H9 (cell line): Measurements from ENCODE around the gene INPP5B. TPM values are rescaled to one million over a fixed set of nuclear protein-coding genes. Genes with fewer than 3 reads are reported as not detected.

Experiments used
- DNase-seq: peaks from one replicate; pipeline ENCODE4 v3.0.0-alpha.2; 2017
- H2AFZ ChIP-seq: one replicate; pipeline ENCODE4 v1.6.1; 2013; ENCODE audit warnings: mild to moderate bottlenecking, low read length, control low read depth, moderate library complexity
- H2AK5ac ChIP-seq: 2 replicates; pipeline ENCODE4 v1.6.1; 2013; ENCODE audit warnings: low read length, control low read depth, mixed read lengths; ENCODE audit not compliant: insufficient read length
- H2BK120ac ChIP-seq: one replicate; pipeline ENCODE4 v1.6.1; 2013; ENCODE audit warnings: low read depth, mild to moderate bottlenecking, low read length, control low read depth, inconsistent platforms; ENCODE audit not compliant: poor library complexity, severe bottlenecking
- H2BK12ac ChIP-seq: 2 replicates; pipeline ENCODE4 v1.6.1; 2013; ENCODE audit warnings: low read length, control low read depth, mixed read lengths, low read depth; ENCODE audit not compliant: insufficient read length
- H2BK15ac ChIP-seq: 2 replicates; pipeline ENCODE4 v1.6.1; 2013; ENCODE audit warnings: low read depth, low read length, control low read depth
- H2BK20ac ChIP-seq: one replicate; pipeline ENCODE4 v1.6.1; 2013; ENCODE audit warnings: low read depth, mild to moderate bottlenecking, low read length, control low read depth, inconsistent platforms; ENCODE audit not compliant: poor library complexity, severe bottlenecking
- H2BK5ac ChIP-seq: 2 replicates; pipeline ENCODE4 v1.6.1; 2013; ENCODE audit warnings: low read length, control low read depth, mixed read lengths; ENCODE audit not compliant: insufficient read length
- H3K14ac ChIP-seq: 2 replicates; pipeline ENCODE4 v1.6.1; 2013; ENCODE audit warnings: low read length, control low read depth; ENCODE audit not compliant: insufficient read depth
- H3K18ac ChIP-seq: 2 replicates; pipeline ENCODE4 v1.6.1; 2013; ENCODE audit warnings: low read depth, mild to moderate bottlenecking, mixed read lengths, low read length, control low read depth; ENCODE audit not compliant: insufficient read length
- H3K23ac ChIP-seq: 2 replicates; pipeline ENCODE4 v1.6.1; 2013; ENCODE audit warnings: low read length, control low read depth, mixed read lengths, low read depth; ENCODE audit not compliant: insufficient read length
- H3K23me2 ChIP-seq: 2 replicates; pipeline ENCODE4 v1.6.1; 2013; ENCODE audit warnings: low read depth, mild to moderate bottlenecking, mixed read lengths, low read length, control low read depth; ENCODE audit not compliant: insufficient read length, poor library complexity, severe bottlenecking
- H3K27ac ChIP-seq: 2 replicates; pipeline ENCODE4 v1.5.1; 2013; ENCODE audit warnings: low read length, control low read depth, mixed read lengths, low read depth; ENCODE audit not compliant: insufficient read length
- H3K27me3 ChIP-seq: 2 replicates; pipeline ENCODE4 v1.6.1; 2013; ENCODE audit warnings: low read length, control low read depth, inconsistent platforms; ENCODE audit not compliant: insufficient read depth
- H3K4ac ChIP-seq: 2 replicates; pipeline ENCODE4 v1.6.1; 2013; ENCODE audit warnings: low read depth, mild to moderate bottlenecking, control low read depth, inconsistent platforms, low read length, moderate library complexity
- H3K4me1 ChIP-seq: 2 replicates; pipeline ENCODE4 v1.6.1; 2013; ENCODE audit warnings: low read length, control low read depth, inconsistent platforms; ENCODE audit not compliant: insufficient read depth
- H3K4me2 ChIP-seq: 2 replicates; pipeline ENCODE4 v1.6.1; 2013; ENCODE audit warnings: low read length, control low read depth, mixed read lengths; ENCODE audit not compliant: insufficient read length, insufficient read depth
- H3K56ac ChIP-seq: 2 replicates; pipeline ENCODE4 v1.6.1; 2013; ENCODE audit warnings: low read depth, mild to moderate bottlenecking, mixed read lengths, low read length, control low read depth; ENCODE audit not compliant: insufficient read length
- H3K79me1 ChIP-seq: 2 replicates; pipeline ENCODE4 v1.6.1; 2013; ENCODE audit warnings: low read depth, mild to moderate bottlenecking, moderate library complexity, low read length, control low read depth, inconsistent platforms; ENCODE audit not compliant: insufficient read depth, poor library complexity, severe bottlenecking
- H3K79me2 ChIP-seq: 2 replicates; pipeline ENCODE4 v1.6.1; 2013; ENCODE audit warnings: low read length, control low read depth, inconsistent platforms; ENCODE audit not compliant: insufficient read depth
- H3K9ac ChIP-seq: 2 replicates; pipeline ENCODE4 v1.6.1; 2013; ENCODE audit warnings: low read length, control low read depth, mixed read lengths; ENCODE audit not compliant: insufficient read length; ENCODE audit errors: extremely low read depth
- H3K9me3 ChIP-seq: one replicate; pipeline ENCODE4 v1.6.1; 2013; ENCODE audit warnings: low read depth, low read length, inconsistent platforms; ENCODE audit not compliant: control insufficient read depth
- H3T11ph ChIP-seq: one replicate; pipeline ENCODE4 v1.6.1; 2013; ENCODE audit warnings: mild to moderate bottlenecking, low read length, control low read depth, inconsistent platforms
- H4K20me1 ChIP-seq: one replicate; pipeline ENCODE4 v1.6.1; 2013; ENCODE audit not compliant: control insufficient read depth, insufficient read length, insufficient read depth
- H4K5ac ChIP-seq: 2 replicates; pipeline ENCODE4 v1.6.1; 2013; ENCODE audit warnings: low read depth, mild to moderate bottlenecking, mixed read lengths, low read length, control low read depth; ENCODE audit not compliant: insufficient read length
- H4K8ac ChIP-seq: replicated peaks from 2 replicates; pipeline ENCODE4 v1.6.1; 2013; ENCODE audit warnings: low read length, control low read depth, mixed read lengths, low read depth; ENCODE audit not compliant: insufficient read length
- H4K91ac ChIP-seq: 2 replicates; pipeline ENCODE4 v1.6.1; 2013; ENCODE audit warnings: low read depth, mild to moderate bottlenecking, moderate library complexity, mixed read lengths, low read length, control low read depth; ENCODE audit not compliant: insufficient read length
- H3K27ac Mint-ChIP-seq, 3 experiments: 2 replicates in 2 of 3; 3 replicates in 1 of 3; pipeline ENCODE4 v1.8.0; 2020 to 2021; ENCODE audit warnings: mixed read lengths in 3 of 3, mild to moderate bottlenecking in 1 of 3, moderate library complexity in 1 of 3
- H3K27me3 Mint-ChIP-seq: 2 replicates; pipeline ENCODE4 v1.8.0; 2021; ENCODE audit warnings: low read depth, mild to moderate bottlenecking, moderate library complexity, mixed read lengths
- H3K36me3 Mint-ChIP-seq, 3 experiments: 2 replicates in 2 of 3; 3 replicates in 1 of 3; pipeline ENCODE4 v1.8.0; 2020 to 2021; ENCODE audit warnings: low read depth in 3 of 3, mixed read lengths in 3 of 3; ENCODE audit not compliant: insufficient read depth in 1 of 3
- H3K4me1 Mint-ChIP-seq, 2 experiments: 2 replicates each; pipeline ENCODE4 v1.8.0; 2020; ENCODE audit warnings: mixed read lengths in 2 of 2
- H3K4me3 Mint-ChIP-seq, 2 experiments: 2 replicates in 1 of 2; 3 replicates in 1 of 2; pipeline ENCODE4 v1.8.0; 2020 to 2021; ENCODE audit warnings: mild to moderate bottlenecking in 2 of 2, mixed read lengths in 2 of 2, moderate library complexity in 1 of 2
- H3K9me3 Mint-ChIP-seq, 2 experiments: 2 replicates in 1 of 2; 3 replicates in 1 of 2; pipeline ENCODE4 v1.8.0; 2020; ENCODE audit warnings: mild to moderate bottlenecking in 2 of 2, mixed read lengths in 2 of 2, moderate library complexity in 1 of 2
- CTCF ChIP-seq: fragments of 200-600 bp; sonication (generic); conservative IDR thresholded peaks from 3 replicates; pipeline ENCODE4 v1.8.0; 2021; ENCODE audit warnings: antibody characterized with exemption, mild to moderate bottlenecking
- WGBS: extraction: QIAGEN DNeasy Blood & Tissue Kit; methylation state at CpG from one replicate; pipeline ENCODE4 v1.1.7; 2013; ENCODE audit warnings: missing lambda C conversion rate, low lambda C conversion rate, mixed read lengths; ENCODE audit not compliant: insufficient read length; ENCODE audit errors: extremely low coverage; 5-methylcytosine and 5-hydroxymethylcytosine counted together
- total RNA-seq: library from RNA; stranded (reverse); gene quantifications from 2 replicates; pipeline ENCODE4 v1.2.1, GENCODE V29; 2021

Gene INPP5B
- total RNA-seq, 1 experiment from 2014 or later, result 28.2 TPM

- no peaks in the 10 kb centered on the region for H3K79me1 ChIP-seq
- no peak overlapping the region for H2BK12ac ChIP-seq
- no peak overlapping the region for H3K27ac ChIP-seq
- no peak overlapping the region for H3K9ac ChIP-seq
- H3K27me3 Mint-ChIP-seq, result no peaks in the 10 kb centered on the region
- H2BK5ac ChIP-seq, result no peak overlapping the region
- H2AFZ ChIP-seq, result no peak overlapping the region
- no peaks in the 10 kb centered on the region for H4K20me1 ChIP-seq
- no peak overlapping the region for H2AK5ac ChIP-seq
- no peak overlapping the region for H3K4me2 ChIP-seq
- TF ChIP-seq CTCF, result no peak
- DNase-seq, result no peak
- no peaks in the 10 kb centered on the region for H3K27me3 ChIP-seq
- no peak overlapping the region for H4K91ac ChIP-seq
- H3K9me3 Mint-ChIP-seq, result no peaks in the 10 kb centered on the region
- peaks cover 4 to 47% (median 26%) of the 10 kb centered on the region in 3 experiments; a peak in 6 of 7 replicates for H3K36me3 Mint-ChIP-seq
- H4K5ac ChIP-seq, result no peak overlapping the region
- no peak overlapping the region for H4K8ac ChIP-seq
- no peak overlapping the region for H3K4ac ChIP-seq
- no peak overlapping the region; a peak in 1 of 7 replicates for H3K27ac Mint-ChIP-seq
- H3K4me3 Mint-ChIP-seq, result no peak overlapping the region
- H3K4me1 Mint-ChIP-seq, result peaks cover 7 to 17% of the 10 kb centered on the region in 2 experiments
- H3K14ac ChIP-seq, result no peak overlapping the region
- H3K18ac ChIP-seq, result no peak overlapping the region
- H3K4me1 ChIP-seq, result no peaks in the 10 kb centered on the region
- no peak overlapping the region for H2BK15ac ChIP-seq
- H2BK120ac ChIP-seq, result no peak overlapping the region
- H3T11ph ChIP-seq, result no peak overlapping the region
- no peaks in the 10 kb centered on the region for H3K79me2 ChIP-seq
- no peak overlapping the region for H2BK20ac ChIP-seq
- no peak overlapping the region for H3K23ac ChIP-seq
- H3K9me3 ChIP-seq, result no peaks in the 10 kb centered on the region
- H3K56ac ChIP-seq, result no peak overlapping the region
- H3K23me2 ChIP-seq, result no peaks in the 10 kb centered on the region
- no CpG with 5 or more reads among the region's 2 CpGs for WGBS
These were observed 133.2 kb downstream of the INPP5B start for GRCh38 chr1:37813529-37814145.
